ENCODE data around the gene LYSMD2. TPM values are rescaled to one million over a fixed set of nuclear protein-coding genes. Genes with fewer than 3 reads are reported as not detected.

LYSMD2 gene
- total RNA-seq, 3 donors from 2014 or later: 3.8 to 12.8 (median 7.3) TPM

DNA sequence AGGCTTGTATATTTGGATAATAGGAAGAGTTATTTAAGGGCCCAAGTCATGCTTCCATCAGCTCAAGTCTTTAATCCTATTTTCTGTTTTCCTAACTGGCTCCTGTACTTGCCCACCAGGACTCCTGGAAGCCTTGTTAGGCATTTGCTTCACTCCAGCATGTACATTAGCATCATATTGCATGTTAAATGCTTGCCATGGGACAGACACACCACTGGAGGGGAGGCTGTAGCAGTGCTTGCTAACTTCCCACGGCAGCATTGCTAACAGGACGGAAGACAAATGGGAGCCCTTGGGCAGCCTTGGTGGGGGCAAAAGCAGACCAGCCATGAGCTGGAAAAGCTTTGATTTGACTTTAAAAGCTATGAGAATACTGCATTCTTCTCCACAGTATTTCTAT is 20.0 kb upstream of the LYSMD2 start:
- TF ChIP-seq, protein P1, sequence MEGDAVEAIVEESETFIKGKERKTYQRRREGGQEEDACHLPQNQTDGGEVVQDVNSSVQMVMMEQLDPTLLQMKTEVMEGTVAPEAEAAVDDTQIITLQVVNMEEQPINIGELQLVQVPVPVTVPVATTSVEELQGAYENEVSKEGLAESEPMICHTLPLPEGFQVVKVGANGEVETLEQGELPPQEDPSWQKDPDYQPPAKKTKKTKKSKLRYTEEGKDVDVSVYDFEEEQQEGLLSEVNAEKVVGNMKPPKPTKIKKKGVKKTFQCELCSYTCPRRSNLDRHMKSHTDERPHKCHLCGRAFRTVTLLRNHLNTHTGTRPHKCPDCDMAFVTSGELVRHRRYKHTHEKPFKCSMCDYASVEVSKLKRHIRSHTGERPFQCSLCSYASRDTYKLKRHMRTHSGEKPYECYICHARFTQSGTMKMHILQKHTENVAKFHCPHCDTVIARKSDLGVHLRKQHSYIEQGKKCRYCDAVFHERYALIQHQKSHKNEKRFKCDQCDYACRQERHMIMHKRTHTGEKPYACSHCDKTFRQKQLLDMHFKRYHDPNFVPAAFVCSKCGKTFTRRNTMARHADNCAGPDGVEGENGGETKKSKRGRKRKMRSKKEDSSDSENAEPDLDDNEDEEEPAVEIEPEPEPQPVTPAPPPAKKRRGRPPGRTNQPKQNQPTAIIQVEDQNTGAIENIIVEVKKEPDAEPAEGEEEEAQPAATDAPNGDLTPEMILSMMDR (IDR thresholded peaks at IDR 0.05): no peak
- Histone ChIP-seq H3K36me3 (ENCODE audit: low read depth) (no peaks in the 10 kb centered on the region), H3K4me3 (no peak overlapping the region), H3K4me1 (ENCODE audit: low read depth) (no peaks in the 10 kb centered on the region), H3K9me3 (no peaks in the 10 kb centered on the region)
- DNase-seq: no peak
- ATAC-seq: no peak
- intact Hi-C loops (cut with DNase I, micrococcal nuclease): no loop called here

DNA sequence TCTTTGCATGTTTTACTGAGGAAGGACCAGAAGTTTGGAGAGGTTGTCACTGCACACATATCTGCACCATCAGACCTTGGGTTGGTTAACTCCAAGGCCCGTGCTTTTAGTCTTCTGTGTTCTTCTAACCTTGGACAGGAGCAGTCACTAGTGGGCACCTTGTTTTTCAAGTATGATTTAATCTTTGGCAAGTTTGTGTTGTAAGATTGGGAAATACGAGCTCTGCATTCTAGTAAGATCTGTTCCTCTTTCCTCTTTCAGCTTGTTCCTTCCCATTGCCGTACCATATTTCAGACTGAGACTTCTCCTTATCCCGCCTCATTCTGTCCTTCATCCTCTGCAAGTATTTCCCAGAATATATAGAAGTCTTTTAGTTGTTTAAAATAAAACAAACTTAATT is 19.0 kb upstream of the LYSMD2 start:
- Histone ChIP-seq H3K4me3 (no peak overlapping the region), H3K4me1 (ENCODE audit: low read depth) (no peaks in the 10 kb centered on the region), H3K9me3 (no peaks in the 10 kb centered on the region), H3K36me3 (ENCODE audit: low read depth) (no peaks in the 10 kb centered on the region)
- intact Hi-C loops (cut with DNase I, micrococcal nuclease): no loop called here
- ATAC-seq (no peak), DNase-seq (no peak)
- TF ChIP-seq, protein P1 (IDR thresholded peaks at IDR 0.05): no peak

DNA sequence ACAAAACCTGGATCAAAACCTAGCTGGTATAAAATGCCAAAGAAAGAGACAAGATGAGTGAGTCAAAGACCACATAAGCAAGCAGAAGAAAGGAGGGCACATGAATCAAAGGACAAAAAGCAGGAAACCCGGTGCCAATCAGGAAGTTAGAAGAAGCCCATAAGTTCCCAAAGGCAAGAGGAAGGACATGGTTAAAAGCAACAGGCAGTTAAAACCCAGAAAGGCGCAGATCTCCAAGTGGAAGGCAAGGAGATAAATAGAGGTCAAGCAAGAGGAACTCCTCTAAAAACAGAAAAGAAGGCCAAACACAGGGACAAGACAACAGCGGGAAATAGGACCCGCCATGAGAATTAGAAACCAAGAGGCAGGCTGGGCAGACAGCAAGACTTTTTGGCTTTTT is 18.3 kb upstream of the LYSMD2 start:
- Histone ChIP-seq H3K9me3 (no peaks in the 10 kb centered on the region), H3K4me1 (ENCODE audit: low read depth) (peaks cover 4% of the 10 kb centered on the region), H3K36me3 (ENCODE audit: low read depth) (no peaks in the 10 kb centered on the region), H3K4me3 (no peak overlapping the region)
- intact Hi-C loops (cut with DNase I, micrococcal nuclease): no loop called here
- ATAC-seq: no peak
- DNase-seq: no peak
- TF ChIP-seq, protein P1 (IDR thresholded peaks at IDR 0.05): no peak

DNA sequence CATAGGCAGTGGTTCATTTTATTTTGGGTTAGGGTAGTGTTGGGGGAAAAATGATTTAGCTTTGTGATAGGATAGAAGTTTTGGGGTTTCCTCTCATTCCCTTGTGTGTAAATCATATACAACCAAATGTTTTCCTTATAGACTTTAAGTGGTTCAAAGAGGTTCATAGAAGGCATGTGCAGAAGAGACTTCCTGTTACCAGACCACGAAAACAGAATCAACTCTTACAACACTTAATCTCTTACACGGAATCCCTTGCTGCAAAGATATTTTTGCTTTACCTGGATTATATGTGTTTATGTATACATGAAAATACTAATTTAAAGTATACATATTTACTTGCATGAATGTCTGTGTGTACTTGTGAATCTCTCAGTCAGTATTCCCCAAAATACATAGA is 16.8 kb upstream of the LYSMD2 start:
- intact Hi-C loops (cut with DNase I, micrococcal nuclease): no loop called here
- TF ChIP-seq, protein P1 (IDR thresholded peaks at IDR 0.05): no peak
- H3K9me3 ChIP-seq: no peaks in the 10 kb centered on the region
- ATAC-seq (no peak), DNase-seq (no peak)
- peaks cover 6% of the 10 kb centered on the region for H3K4me1 ChIP-seq (ENCODE audit: low read depth)
- no peak overlapping the region for H3K4me3 ChIP-seq
- no peaks in the 10 kb centered on the region for H3K36me3 ChIP-seq (ENCODE audit: low read depth)

DNA sequence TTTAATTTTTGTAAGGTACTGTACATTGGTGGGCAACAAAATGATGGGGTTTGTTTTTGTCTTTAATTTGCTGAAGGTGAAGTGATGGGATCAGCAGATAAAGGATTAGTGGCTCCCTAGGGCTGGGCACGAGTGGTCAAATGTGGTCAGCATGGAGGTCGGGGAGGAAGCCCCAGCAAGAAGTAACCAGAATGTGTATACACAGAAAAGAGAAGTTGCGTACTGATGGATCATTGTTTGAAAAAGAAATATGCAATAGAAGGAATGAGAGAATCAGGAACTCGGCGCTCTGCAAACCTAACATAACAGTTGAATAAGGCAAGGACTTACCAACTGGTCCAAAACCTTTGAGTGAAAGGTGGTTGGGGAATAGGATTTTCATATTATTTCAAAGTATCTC is 15.4 kb upstream of the LYSMD2 start:
- TF ChIP-seq, protein P1 (IDR thresholded peaks at IDR 0.05): no peak
- Histone ChIP-seq H3K9me3 (no peaks in the 10 kb centered on the region), H3K4me3 (no peak overlapping the region), H3K36me3 (ENCODE audit: low read depth) (no peaks in the 10 kb centered on the region), H3K4me1 (ENCODE audit: low read depth) (peaks cover 6% of the 10 kb centered on the region)
- DNase-seq (no peak), ATAC-seq (no peak)
- intact Hi-C loops (cut with DNase I, micrococcal nuclease): no loop called here
